Thyroid gland (tissue), 4 donors: ENCODE results near the gene SCN2A. TPM values are rescaled to one million over a fixed set of nuclear protein-coding genes. Genes with fewer than 3 reads are reported as not detected.

Experiments used
- DNase-seq, 2 donors: peaks; one replicate each; pipeline ENCODE4 v3.0.0-alpha.2; 2019
- H3K27ac ChIP-seq, 3 donors: fragments of 200-600 bp; sonication (generic); 1 replicate in 2 of 3; 2 replicates in 1 of 3; pipeline ENCODE4 v1.5.1; 2016 to 2019; ENCODE audit warnings: mild to moderate bottlenecking in 1 of 3, moderate library complexity in 1 of 3
- H3K27me3 ChIP-seq: fragments of 200-600 bp; sonication (generic); one replicate; pipeline ENCODE4 v1.5.1; 2019
- H3K36me3 ChIP-seq, 2 donors: fragments of 200-600 bp; sonication (generic); one replicate each; pipeline ENCODE4 v1.5.1; 2016 to 2019
- H3K4me1 ChIP-seq, 2 donors: fragments of 200-600 bp; sonication (generic); one replicate each; pipeline ENCODE4 v1.5.1; 2017 to 2019
- H3K4me3 ChIP-seq, 3 donors: fragments of 200-600 bp; sonication (generic); replicated peaks in 1 of 3; 1 replicate in 2 of 3; 2 replicates in 1 of 3; pipeline ENCODE4 v1.5.1; 2016; ENCODE audit warnings: mild to moderate bottlenecking in 1 of 3
- H3K9me3 ChIP-seq: fragments of 200-600 bp; sonication (generic); one replicate; pipeline ENCODE4 v1.5.1; 2017
- POLR2A ChIP-seq, 2 donors: fragments of 450-650 bp; IDR thresholded peaks; one replicate each; pipeline ENCODE4 v1.6.1; 2017; ENCODE audit warnings: antibody characterized with exemption in 2 of 2, mild to moderate bottlenecking in 2 of 2, moderate library complexity in 1 of 2
- WGBS, 2 donors: methylation state at CpG; one replicate each; pipeline ENCODE4 v1.1.5; 2017; 5-methylcytosine and 5-hydroxymethylcytosine counted together
- intact Hi-C: fragments of 100-400 bp; cut with DNase I; formaldehyde crosslinking; loops from one replicate; pipeline ENCODE4 v1.15.1; 2023
- total RNA-seq, 4 donors: library from RNA; depleted of rRNA; stranded (reverse); fragments of >200 nt; gene quantifications; one replicate each; pipeline ENCODE4 v1.2.3, GENCODE V29; 2016
- TF ChIP-seq, protein P1 (sequence below), 6 experiments: fragments of 200-600 bp in 3 of 6; fragments of 450-650 bp in 3 of 6; sonication (generic) in 3 of 6; IDR thresholded peaks; one replicate each; pipeline ENCODE4 v1.5.1; 2016 to 2019; ENCODE audit warnings: antibody characterized with exemption in 6 of 6, mild to moderate bottlenecking in 2 of 6, inconsistent platforms in 1 of 6, moderate library complexity in 1 of 6

Gene SCN2A
- total RNA-seq, 4 donors from 2014 or later, result under 0.01 to 0.33 (median 0.15) TPM

DNA sequence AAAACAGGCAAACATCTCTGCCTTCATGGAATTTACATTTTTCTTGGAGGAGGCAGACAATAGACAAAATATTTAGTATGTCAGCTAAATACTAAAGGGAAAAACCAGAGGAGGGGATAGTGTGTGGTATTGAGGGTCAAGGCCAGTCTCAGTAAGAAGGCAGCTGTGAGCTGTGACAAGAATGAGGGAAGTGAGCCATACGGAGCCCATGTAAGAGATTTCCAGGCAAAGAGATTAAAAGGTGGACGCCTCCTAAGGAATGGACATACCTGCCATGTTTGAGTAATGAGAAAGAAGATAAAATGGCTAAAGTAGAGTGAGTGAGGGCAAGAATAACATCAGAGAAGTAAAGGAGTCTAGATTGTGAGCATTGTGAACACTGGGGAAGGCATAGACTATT is 2.2 kb upstream of the SCN2A start:
- no peak overlapping the region for H3K4me3 ChIP-seq
- DNase-seq, result no peak
- H3K27ac ChIP-seq, result no peak overlapping the region
- WGBS, 2 donors, result 56 to 59% methylated on average over 2 of the region's 2 CpGs
- intact Hi-C loops, result no loop called here
- no peaks in the 10 kb centered on the region for H3K27me3 ChIP-seq
- TF ChIP-seq, protein P1, sequence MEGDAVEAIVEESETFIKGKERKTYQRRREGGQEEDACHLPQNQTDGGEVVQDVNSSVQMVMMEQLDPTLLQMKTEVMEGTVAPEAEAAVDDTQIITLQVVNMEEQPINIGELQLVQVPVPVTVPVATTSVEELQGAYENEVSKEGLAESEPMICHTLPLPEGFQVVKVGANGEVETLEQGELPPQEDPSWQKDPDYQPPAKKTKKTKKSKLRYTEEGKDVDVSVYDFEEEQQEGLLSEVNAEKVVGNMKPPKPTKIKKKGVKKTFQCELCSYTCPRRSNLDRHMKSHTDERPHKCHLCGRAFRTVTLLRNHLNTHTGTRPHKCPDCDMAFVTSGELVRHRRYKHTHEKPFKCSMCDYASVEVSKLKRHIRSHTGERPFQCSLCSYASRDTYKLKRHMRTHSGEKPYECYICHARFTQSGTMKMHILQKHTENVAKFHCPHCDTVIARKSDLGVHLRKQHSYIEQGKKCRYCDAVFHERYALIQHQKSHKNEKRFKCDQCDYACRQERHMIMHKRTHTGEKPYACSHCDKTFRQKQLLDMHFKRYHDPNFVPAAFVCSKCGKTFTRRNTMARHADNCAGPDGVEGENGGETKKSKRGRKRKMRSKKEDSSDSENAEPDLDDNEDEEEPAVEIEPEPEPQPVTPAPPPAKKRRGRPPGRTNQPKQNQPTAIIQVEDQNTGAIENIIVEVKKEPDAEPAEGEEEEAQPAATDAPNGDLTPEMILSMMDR (IDR thresholded peaks at IDR 0.05), result no peak
- TF ChIP-seq POLR2A (IDR thresholded peaks at IDR 0.05), result no peak
- no peaks in the 10 kb centered on the region for H3K4me1 ChIP-seq
- H3K36me3 ChIP-seq, result no peaks in the 10 kb centered on the region
- no peaks in the 10 kb centered on the region for H3K9me3 ChIP-seq

DNA sequence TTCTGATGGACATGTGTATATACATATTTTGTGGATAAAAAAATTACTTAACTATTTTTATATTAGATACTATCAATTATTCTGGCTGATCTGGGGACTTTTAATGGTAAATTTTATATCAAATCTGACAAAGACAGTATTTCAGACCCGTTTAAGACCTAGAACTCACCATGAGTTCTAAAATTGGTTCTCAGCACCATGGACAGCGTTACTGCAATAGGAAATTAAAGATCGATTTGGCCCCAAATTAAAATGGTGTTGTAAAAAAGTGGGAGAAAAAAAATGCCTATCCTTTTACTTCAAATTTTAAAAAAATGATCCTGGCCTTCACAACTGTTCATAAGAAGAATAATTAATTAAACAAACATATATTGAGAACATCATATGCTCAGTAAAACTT is 919 bp upstream of the SCN2A start:
- H3K36me3 ChIP-seq, result no peaks in the 10 kb centered on the region
- H3K4me3 ChIP-seq, result no peak overlapping the region
- WGBS, 2 donors, result 8 to 10% methylated on average over 3 of the region's 3 CpGs
- no peaks in the 10 kb centered on the region for H3K4me1 ChIP-seq
- no peak for DNase-seq
- no peak overlapping the region for H3K27ac ChIP-seq
- intact Hi-C loops, result no loop called here
- H3K27me3 ChIP-seq, result no peaks in the 10 kb centered on the region
- no peaks in the 10 kb centered on the region for H3K9me3 ChIP-seq
- no peak for TF ChIP-seq POLR2A (IDR thresholded peaks at IDR 0.05)
- TF ChIP-seq, protein P1 (IDR thresholded peaks at IDR 0.05), result no peak

DNA sequence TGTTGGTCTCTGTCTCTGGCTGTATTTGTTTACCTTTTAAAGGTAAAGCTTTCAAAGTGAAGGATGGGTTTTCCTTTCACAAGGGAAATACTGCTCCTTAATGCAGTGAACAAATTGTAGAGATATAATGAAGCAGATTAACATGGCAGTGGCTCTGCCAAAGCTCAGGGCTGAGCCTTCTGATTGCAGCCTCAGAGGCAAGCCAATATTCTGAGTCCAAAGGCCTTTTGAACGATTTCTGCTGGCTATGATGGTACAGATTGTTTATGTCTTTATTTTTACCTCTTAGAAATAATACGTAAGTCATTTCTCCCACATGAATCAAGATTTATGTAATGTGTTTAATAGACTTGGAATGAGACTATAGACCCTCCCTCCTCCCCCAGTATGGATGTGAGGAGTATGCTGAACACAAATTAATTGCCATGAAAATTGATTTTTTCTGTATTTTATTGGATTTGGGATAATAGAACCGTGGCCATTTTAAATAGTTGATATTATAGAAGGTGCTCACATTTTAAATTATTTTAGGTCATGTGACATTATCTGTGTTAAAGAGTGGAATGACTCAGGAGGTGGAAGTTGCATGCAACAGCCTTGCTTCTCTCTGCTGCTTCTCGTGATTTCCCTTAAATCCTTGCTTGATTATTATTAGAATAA is 772 bp downstream of the SCN2A start:
- intact Hi-C loops, result no loop called here
- Histone ChIP-seq H3K4me3 (no peak overlapping the region), H3K36me3 (no peaks in the 10 kb centered on the region), H3K4me1 (no peaks in the 10 kb centered on the region), H3K9me3 (no peaks in the 10 kb centered on the region), H3K27me3 (no peaks in the 10 kb centered on the region), H3K27ac (no peak overlapping the region)
- 80 to 84% methylated on average over 4 of the region's 4 CpGs for WGBS, 2 donors
- DNase-seq, result no peak
- TF ChIP-seq POLR2A (IDR thresholded peaks at IDR 0.05), result no peak
- TF ChIP-seq, protein P1 (IDR thresholded peaks at IDR 0.05), result no peak

DNA sequence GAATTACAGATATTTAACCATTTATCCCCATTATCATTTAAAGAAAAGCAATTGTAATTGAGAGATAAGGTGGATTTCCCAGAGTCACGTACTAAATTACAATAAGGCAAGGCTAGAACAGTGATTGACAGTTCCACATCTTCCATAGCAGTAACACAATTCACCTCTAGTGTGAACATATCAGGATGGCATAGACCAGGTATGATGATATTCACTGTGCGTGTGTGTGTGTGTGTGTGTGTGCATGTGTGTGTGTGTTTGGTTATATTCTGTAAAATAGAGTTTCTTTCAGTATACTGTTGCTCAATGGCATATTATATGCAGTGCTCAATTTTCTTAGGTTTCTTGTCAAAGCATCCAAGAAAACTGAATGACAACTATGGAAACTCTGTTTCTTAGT is 1.7 kb downstream of the SCN2A start:
- Histone ChIP-seq H3K27ac (no peak overlapping the region), H3K27me3 (no peaks in the 10 kb centered on the region), H3K9me3 (no peaks in the 10 kb centered on the region), H3K4me1 (no peaks in the 10 kb centered on the region), H3K4me3 (no peak overlapping the region), H3K36me3 (no peaks in the 10 kb centered on the region)
- TF ChIP-seq, protein P1 (IDR thresholded peaks at IDR 0.05), result no peak
- no peak for TF ChIP-seq POLR2A (IDR thresholded peaks at IDR 0.05)
- WGBS, 2 donors, result 87 to 92% methylated on average over 2 of the region's 2 CpGs
- DNase-seq, result no peak
- intact Hi-C loops, result no loop called here

DNA sequence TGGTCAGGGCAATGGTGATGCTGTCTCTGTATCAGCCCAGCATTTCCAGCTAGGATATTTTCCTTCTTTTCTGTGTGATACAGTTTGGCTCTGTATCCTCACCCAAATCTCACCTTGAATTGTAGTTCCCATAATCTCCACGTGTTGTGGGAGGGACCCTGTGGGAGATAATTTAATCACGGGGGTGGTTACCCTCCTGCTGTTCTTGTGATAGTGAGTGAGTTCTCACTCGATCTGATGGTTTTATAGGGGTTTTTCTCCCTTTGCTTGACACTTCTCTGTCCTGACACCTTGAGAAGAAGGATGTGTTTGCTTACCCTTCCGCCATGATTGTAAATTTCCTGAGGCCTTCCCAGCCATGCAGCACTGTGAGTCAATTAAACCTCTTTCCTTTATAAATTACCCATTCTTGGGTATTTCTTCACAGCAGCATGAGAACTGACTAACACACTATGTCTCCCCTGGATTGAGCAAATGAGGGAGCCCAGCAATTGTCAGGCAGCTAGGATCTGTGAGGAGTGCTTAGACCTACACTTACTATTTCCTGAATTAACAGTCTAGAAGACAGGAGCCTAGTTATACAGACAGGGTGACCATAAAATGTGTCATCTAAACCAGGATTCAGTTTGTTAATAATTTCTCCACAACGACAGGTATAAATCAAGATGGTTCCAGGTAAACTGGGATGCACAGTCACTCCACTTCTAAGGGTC is 6.0 kb downstream of the SCN2A start:
- TF ChIP-seq, protein P1 (IDR thresholded peaks at IDR 0.05), result no peak
- no peak for TF ChIP-seq POLR2A (IDR thresholded peaks at IDR 0.05)
- Histone ChIP-seq H3K4me1 (no peaks in the 10 kb centered on the region), H3K27ac (no peak overlapping the region), H3K9me3 (no peaks in the 10 kb centered on the region), H3K27me3 (no peaks in the 10 kb centered on the region), H3K36me3 (no peaks in the 10 kb centered on the region), H3K4me3 (no peak overlapping the region)
- no peak for DNase-seq
- intact Hi-C loops, result no loop called here
- 46 to 53% methylated on average over 5 of the region's 5 CpGs for WGBS, 2 donors
